T-helper 2 cell treated with Interferon-gamma antibody and Interleukin-4, amounts not matched to agents 5 μg/mL and 100 μg/mL, for 36 hours (primary cell): ENCODE results near the gene MFAP4.

Experiments used
- DNase-seq: peaks from one replicate; pipeline ENCODE4 v3.0.0; 2021; ENCODE audit warnings: low spot score
- H3K27ac Mint-ChIP-seq: one replicate; pipeline ENCODE4 v1.8.0; 2021; ENCODE audit warnings: mild to moderate bottlenecking, mixed read lengths
- H3K27me3 Mint-ChIP-seq: one replicate; pipeline ENCODE4 v1.8.0; 2021; ENCODE audit warnings: low read depth, mixed read lengths
- H3K36me3 Mint-ChIP-seq: one replicate; pipeline ENCODE4 v1.8.0; 2021; ENCODE audit warnings: low read depth, mixed read lengths
- H3K4me1 Mint-ChIP-seq: one replicate; pipeline ENCODE4 v1.8.0; 2021; ENCODE audit warnings: low read depth, mixed read lengths
- H3K4me3 Mint-ChIP-seq: one replicate; pipeline ENCODE4 v1.8.0; 2022; ENCODE audit warnings: mild to moderate bottlenecking, moderate library complexity, mixed read lengths
- H3K9me3 Mint-ChIP-seq: one replicate; pipeline ENCODE4 v1.8.0; 2021; ENCODE audit warnings: mixed read lengths

Gene MFAP4

GRCh38 chr17:19386974-19387920 lies at the start of gene MFAP4:
MFAP4 (minus strand) TSS chr17:19387190; CDS start chr17:19387155, 35 bp downstream.
- Mint-ChIP-seq H3K4me1 (peaks cover 3% of the 10 kb centered on the region), H3K27ac (no peak within 1 kb of the TSS), H3K27me3 (peaks cover 9% of the 10 kb centered on the region), H3K9me3 (no peaks in the 10 kb centered on the region), H3K4me3 (no peak within 1 kb of the TSS), H3K36me3 (peaks cover 21% of the 10 kb centered on the region)
- DNase-seq: no peak

- DNase-seq: no peak
- Mint-ChIP-seq H3K36me3 (no peaks in the 10 kb centered on the region), H3K4me3 (no peak overlapping the region), H3K4me1 (no peaks in the 10 kb centered on the region), H3K27me3 (peaks cover 12% of the 10 kb centered on the region), H3K9me3 (no peaks in the 10 kb centered on the region), H3K27ac (no peak overlapping the region)
Measured at GRCh38 chr17:19433727-19434340, 46.8 kb upstream of the MFAP4 start.

DNA sequence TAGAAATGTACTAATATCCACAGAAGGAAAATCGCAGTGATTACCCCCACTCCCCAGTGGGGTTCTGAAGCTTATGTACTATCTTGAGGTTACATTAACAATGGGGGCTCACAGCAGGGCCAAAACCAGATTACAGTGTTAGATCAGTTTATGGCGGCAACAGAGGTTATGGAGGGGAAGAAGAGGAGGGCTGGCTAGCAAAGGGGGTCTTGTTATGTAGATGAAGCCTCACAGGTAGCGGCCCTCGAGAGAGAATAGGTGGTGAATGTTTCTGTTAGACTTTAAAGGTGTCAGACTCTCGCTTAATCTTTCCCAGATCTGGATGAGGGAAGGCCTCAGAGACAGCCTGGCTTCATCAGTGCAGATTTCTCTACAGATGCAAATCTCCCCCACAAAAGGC lies 46.3 kb upstream of the MFAP4 start:
- H3K4me1 Mint-ChIP-seq: no peaks in the 10 kb centered on the region
- no peak overlapping the region for H3K4me3 Mint-ChIP-seq
- H3K9me3 Mint-ChIP-seq: no peaks in the 10 kb centered on the region
- DNase-seq: no peak
- no peak overlapping the region for H3K27ac Mint-ChIP-seq
- peaks cover 9% of the 10 kb centered on the region for H3K27me3 Mint-ChIP-seq
- no peaks in the 10 kb centered on the region for H3K36me3 Mint-ChIP-seq

- Mint-ChIP-seq H3K27ac (no peak overlapping the region), H3K36me3 (no peaks in the 10 kb centered on the region)
Measured at GRCh38 chr17:19431691-19432090, 44.7 kb upstream of the MFAP4 start.

DNA sequence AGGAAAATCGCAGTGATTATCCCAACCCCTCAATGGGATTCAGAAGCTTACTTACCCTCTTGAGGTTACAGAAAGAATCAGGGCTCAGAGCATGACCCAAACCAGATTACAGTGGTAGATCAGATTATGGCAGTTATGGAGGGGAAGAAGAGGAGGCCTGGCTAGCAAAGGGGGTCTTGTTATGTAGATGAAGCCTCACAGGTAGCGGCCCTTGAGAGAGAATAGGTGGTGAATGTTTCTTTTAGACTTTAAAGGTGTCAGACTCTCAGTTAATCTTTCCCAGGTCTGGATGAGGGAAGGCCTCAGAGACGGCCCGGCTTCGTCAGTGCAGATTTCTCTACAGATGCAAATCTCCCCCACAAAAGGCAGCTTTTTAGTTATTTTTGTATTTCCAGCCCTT lies 39.6 kb upstream of the MFAP4 start:
- no peak overlapping the region for H3K27ac Mint-ChIP-seq
- H3K4me3 Mint-ChIP-seq: no peak overlapping the region
- H3K4me1 Mint-ChIP-seq: no peaks in the 10 kb centered on the region
- H3K36me3 Mint-ChIP-seq: no peaks in the 10 kb centered on the region
- no peak for DNase-seq
- H3K9me3 Mint-ChIP-seq: no peaks in the 10 kb centered on the region
- H3K27me3 Mint-ChIP-seq: peaks cover 5% of the 10 kb centered on the region

More at GRCh38 chr17:19431691-19432090, 44.7 kb upstream of the MFAP4 start:
- H3K4me3 Mint-ChIP-seq: no peak overlapping the region
- H3K9me3 Mint-ChIP-seq: no peaks in the 10 kb centered on the region
- DNase-seq: no peak
- H3K4me1 Mint-ChIP-seq: no peaks in the 10 kb centered on the region
- H3K27me3 Mint-ChIP-seq: peaks cover 9% of the 10 kb centered on the region

GRCh38 chr17:19424934-19425868 lies 38.2 kb upstream of the MFAP4 start:
- H3K4me3 Mint-ChIP-seq: no peak overlapping the region
- H3K9me3 Mint-ChIP-seq: no peaks in the 10 kb centered on the region
- H3K4me1 Mint-ChIP-seq: no peaks in the 10 kb centered on the region
- no peaks in the 10 kb centered on the region for H3K36me3 Mint-ChIP-seq
- H3K27me3 Mint-ChIP-seq: peaks cover 3% of the 10 kb centered on the region
- H3K27ac Mint-ChIP-seq: no peak overlapping the region
- DNase-seq: no peak

- H3K27me3 Mint-ChIP-seq: peaks cover 3% of the 10 kb centered on the region
- no peaks in the 10 kb centered on the region for H3K4me1 Mint-ChIP-seq
- no peak for DNase-seq
- H3K36me3 Mint-ChIP-seq: no peaks in the 10 kb centered on the region
- no peak overlapping the region for H3K4me3 Mint-ChIP-seq
- no peak overlapping the region for H3K27ac Mint-ChIP-seq
- H3K9me3 Mint-ChIP-seq: no peaks in the 10 kb centered on the region
Measured at GRCh38 chr17:19421926-19422325, 34.9 kb upstream of the MFAP4 start.

DNA sequence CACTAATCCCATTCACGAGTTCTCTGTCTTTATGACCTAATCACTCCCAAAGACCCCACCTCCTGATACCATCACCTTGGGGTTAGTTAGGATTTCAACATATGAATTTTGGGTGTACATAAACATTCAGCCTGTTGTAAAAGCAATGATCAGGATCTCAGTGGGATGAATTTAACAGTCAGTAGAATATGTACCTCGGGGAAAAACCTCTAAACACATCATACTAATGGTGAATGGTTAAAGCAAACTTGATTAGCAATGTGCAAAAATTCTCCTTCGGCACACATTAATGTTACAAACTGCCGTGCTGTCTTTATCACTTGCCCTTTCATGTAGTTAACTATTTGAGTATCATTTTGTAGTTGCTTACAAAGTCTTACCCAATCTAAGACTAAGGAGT lies 34.2 kb upstream of the MFAP4 start:
- peaks cover 3% of the 10 kb centered on the region for H3K27me3 Mint-ChIP-seq
- no peak overlapping the region for H3K27ac Mint-ChIP-seq
- H3K36me3 Mint-ChIP-seq: no peaks in the 10 kb centered on the region

DNA sequence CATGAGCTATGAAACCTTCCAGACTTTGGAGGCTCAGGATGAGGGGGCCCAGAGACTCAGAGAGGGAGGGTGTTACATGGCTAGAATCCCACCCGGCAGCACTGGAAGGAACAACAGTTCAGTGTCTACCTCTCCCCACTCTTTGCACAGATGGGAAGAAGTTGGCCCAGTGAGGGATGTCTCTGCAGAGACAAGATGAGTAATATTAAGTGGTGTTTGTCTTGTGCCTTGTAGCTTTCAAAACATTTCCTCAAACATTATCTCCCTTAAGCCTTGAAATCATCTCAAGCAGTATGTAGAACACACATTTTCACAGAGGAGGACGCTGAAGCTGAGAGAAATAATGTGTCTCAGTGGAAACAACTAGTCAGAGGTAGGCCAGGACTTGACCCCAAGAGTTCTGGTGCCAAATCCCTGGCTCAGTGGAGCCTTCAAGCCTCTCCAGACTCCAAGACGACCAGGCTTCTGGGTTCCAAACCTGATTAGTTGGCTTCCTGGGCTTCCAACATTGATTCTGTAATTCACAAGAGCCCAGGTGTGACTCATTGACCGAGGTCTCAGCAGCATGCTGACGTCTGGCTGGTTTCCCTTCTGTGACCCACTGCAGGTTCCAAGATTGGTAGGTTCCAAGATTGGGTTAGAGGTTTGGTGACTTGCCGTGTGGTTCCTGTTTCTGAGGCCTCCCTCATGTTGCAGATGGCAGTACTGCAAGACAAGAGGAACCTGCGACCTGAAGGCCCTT lies 31.4 kb upstream of the MFAP4 start:
- no peak overlapping the region for H3K27ac Mint-ChIP-seq

More for the DNA sequence above, 34.2 kb upstream of the MFAP4 start:
- Mint-ChIP-seq H3K4me3 (no peak overlapping the region), H3K9me3 (no peaks in the 10 kb centered on the region), H3K4me1 (no peaks in the 10 kb centered on the region)
- DNase-seq: no peak

DNA sequence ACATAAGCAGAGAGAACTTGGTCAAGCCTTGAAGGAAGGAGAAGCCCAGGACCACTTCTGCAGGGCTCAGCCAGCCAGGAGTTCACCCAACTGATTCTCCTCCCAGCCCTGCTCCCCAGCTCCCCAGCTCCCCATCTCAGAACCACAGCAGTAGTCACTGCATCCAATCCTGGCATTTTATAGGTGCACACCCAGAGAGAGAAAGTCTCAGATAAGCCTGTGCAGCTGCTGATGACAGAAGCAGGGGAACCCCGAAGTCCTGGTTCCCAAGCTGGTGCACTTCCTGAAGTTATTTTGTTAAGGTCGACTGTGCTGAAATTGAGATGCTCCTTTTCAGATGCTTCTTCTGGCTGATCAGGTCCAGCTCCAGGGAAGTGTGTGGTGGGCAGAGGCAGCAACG lies 30.6 kb upstream of the MFAP4 start:
- DNase-seq: no peak
- no peaks in the 10 kb centered on the region for H3K27me3 Mint-ChIP-seq
- H3K36me3 Mint-ChIP-seq: no peaks in the 10 kb centered on the region
- no peak overlapping the region for H3K4me3 Mint-ChIP-seq
- no peaks in the 10 kb centered on the region for H3K9me3 Mint-ChIP-seq
- H3K4me1 Mint-ChIP-seq: no peaks in the 10 kb centered on the region
- no peak overlapping the region for H3K27ac Mint-ChIP-seq

More for the DNA sequence above, 31.4 kb upstream of the MFAP4 start:
- peak; percentile 6 for DNase-seq
- no peaks in the 10 kb centered on the region for H3K4me1 Mint-ChIP-seq
- no peaks in the 10 kb centered on the region for H3K36me3 Mint-ChIP-seq
- no peaks in the 10 kb centered on the region for H3K9me3 Mint-ChIP-seq
- H3K27me3 Mint-ChIP-seq: no peaks in the 10 kb centered on the region
- no peak overlapping the region for H3K4me3 Mint-ChIP-seq

DNA sequence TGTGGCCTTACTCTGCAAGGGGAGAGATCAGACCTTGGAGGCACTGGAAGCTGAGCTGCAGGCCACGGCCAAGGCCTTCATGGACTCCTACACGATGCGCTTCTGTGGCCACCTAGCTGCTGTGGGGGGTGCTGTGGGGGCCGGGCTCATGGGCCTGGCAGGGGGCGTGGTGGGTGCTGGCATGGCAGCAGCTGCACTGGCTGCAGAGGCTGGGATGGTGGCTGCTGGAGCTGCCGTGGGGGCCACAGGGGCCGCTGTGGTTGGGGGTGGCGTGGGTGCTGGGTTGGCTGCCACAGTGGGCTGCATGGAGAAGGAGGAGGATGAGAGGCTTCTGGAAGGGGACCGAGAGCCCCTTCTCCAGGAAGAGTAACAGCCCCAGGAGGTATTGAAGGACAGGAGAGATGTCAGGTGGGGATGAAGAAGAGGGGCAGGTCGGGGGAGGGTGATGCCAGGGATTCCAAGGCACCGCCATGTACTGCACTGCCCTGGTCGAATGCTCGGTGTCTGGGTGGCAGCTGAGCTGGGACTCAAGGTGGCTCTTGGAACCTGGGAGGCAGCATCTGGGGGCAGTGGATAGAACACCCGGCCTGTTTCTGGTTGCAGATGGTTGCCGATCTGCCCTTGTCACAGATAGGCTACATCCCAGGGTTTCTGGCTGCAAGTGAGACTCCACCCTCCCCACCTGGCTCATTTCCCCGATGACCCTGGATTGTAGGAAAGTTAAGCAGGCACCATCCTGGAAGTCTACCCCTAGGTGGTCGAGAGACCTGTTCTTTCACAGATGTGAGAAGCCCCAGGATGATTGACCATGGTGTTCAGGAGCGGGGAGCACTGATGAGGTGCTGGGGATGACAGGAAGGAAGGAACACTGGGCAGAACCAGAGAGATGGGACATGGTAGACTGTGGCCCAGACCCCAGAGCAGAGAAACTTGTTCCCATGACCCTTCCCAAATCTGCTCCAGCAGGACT lies 29.1 kb upstream of the MFAP4 start:
- H3K4me3 Mint-ChIP-seq: no peak overlapping the region
- no peaks in the 10 kb centered on the region for H3K9me3 Mint-ChIP-seq
- no peaks in the 10 kb centered on the region for H3K4me1 Mint-ChIP-seq
- no peaks in the 10 kb centered on the region for H3K27me3 Mint-ChIP-seq
- no peak overlapping the region for H3K27ac Mint-ChIP-seq
- no peaks in the 10 kb centered on the region for H3K36me3 Mint-ChIP-seq
- DNase-seq: no peak

- no peaks in the 10 kb centered on the region for H3K9me3 Mint-ChIP-seq
- no peaks in the 10 kb centered on the region for H3K4me1 Mint-ChIP-seq
- H3K4me3 Mint-ChIP-seq: no peak overlapping the region
- no peaks in the 10 kb centered on the region for H3K36me3 Mint-ChIP-seq
- DNase-seq: no peak
- H3K27me3 Mint-ChIP-seq: no peaks in the 10 kb centered on the region
- H3K27ac Mint-ChIP-seq: no peak overlapping the region
Measured at GRCh38 chr17:19415311-19415710, 28.3 kb upstream of the MFAP4 start.
